ENCODE measurements around the gene SH3BP5L. TPM values are rescaled to one million over a fixed set of nuclear protein-coding genes. Genes with fewer than 3 reads are reported as not detected.

The SH3BP5L gene
- total and polyA plus RNA-seq, 2 of the 8 experiments (the other 6 are each of a cell fraction or from before 2014, with no cell fraction given), result 20.2 to 28.4 TPM

DNA sequence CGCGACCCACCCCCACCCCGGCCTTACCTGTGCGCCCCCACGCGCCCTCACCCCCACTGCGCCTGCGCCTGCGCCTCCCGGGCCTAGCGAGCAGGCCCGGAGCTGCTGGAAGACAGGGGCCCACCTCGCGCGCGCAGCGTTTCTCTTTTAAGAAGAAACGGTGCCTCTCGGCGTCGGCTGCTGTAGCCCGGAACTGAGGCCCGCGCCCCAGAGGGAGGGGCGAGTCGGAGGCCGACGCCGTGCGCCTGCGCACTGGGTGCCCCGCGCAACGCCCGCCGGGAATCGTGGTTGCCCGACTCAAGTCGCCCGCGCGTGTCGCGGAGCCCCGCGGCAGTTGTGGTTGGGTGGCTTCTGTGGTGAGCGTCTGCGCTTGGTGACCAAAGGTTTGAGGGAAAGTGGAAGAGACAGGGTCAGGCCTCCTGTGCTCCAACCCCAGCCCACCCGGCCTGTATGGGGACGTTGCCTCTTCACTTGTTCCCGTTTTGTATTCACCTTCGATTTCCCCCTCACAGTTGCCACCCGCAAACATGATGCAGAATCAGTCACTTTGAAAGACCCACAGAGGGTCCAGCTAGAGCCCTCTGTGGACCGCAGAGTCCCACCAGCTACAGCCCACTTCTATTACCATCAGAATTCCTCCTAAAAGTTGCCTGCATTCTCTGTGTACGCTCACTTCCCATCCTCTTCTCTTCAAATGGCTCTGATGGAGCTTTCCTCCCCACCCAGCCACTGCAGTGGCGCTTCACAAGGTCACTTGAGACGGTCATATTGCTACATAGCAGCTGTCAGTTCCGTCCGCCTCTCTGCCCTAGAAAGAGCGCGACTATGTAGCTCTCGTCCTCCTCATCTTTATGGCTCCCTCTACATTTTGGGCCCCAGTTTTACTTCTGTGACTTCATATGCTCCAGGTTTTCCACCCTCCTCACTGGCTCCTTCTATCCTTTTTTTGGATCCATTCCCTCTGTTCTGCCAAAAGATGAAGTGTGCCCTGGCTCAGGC lies 33.5 kb upstream of the SH3BP5L start, which contains the start of gene ZNF692 (continued):
- TF ChIP-seq BCL11A (IDR thresholded peaks at IDR 0.05; ENCODE audit: low read depth in 2 of 2, low read length in 2 of 2) (no peak), SIX5 (IDR thresholded peaks at IDR 0.05; ENCODE audit: low read depth, low read length) (no peak), KDM5A (IDR thresholded peaks at IDR 0.05; ENCODE audit: low read length) (no peak), NRF1 (IDR thresholded peaks at IDR 0.05; ENCODE audit: low read depth, low read length) (peak; percentile 86), BRCA1 (IDR thresholded peaks at IDR 0.05; ENCODE audit: low read depth, low read length) (no peak), GABPA (IDR thresholded peaks at IDR 0.05; ENCODE audit: borderline replicate concordance, insufficient read depth, low read length) (no peak), SP1 (IDR thresholded peaks at IDR 0.05; ENCODE audit: low read depth, low read length) (peak; percentile 25; the same call in 1 of the 2 replicates), CBX5 (IDR thresholded peaks at IDR 0.05; ENCODE audit: low read depth, low read length) (no peak), SP4 (IDR thresholded peaks at IDR 0.05; ENCODE audit: low read length) (0 out of 2 replicates have a peak, but pooled peaks have one; percentile 12), SIN3A (conservative IDR thresholded peaks at IDR 0.05 in 1 of 2, IDR thresholded peaks at IDR 0.05 in 1 of 2; ENCODE audit: low read depth in 1 of 2, low read length in 2 of 2) (peak in 1 of 2 experiments; percentile 29; a peak in 1 of 4 replicates), SRF (IDR thresholded peaks at IDR 0.05; ENCODE audit: low read depth, low read length) (no peak), MAFK (IDR thresholded peaks at IDR 0.05; ENCODE audit: low read depth, low read length) (no peak), ZNF274 (IDR thresholded peaks at IDR 0.05; ENCODE audit: borderline replicate concordance, extremely low read depth, low read length) (no peak), RAD21 (IDR thresholded peaks at IDR 0.05 in 1 of 2, conservative IDR thresholded peaks at IDR 0.05 in 1 of 2; ENCODE audit: low read depth in 2 of 2, low read length in 2 of 2) (no peak), CEBPB (IDR thresholded peaks at IDR 0.05; ENCODE audit: low read depth, low read length) (no peak), SIRT6 (IDR thresholded peaks at IDR 0.05; ENCODE audit: low read length) (no peak), RXRA (IDR thresholded peaks at IDR 0.05; ENCODE audit: insufficient read depth, low read depth, low read length) (no peak), POLR2AphosphoS5 (IDR thresholded peaks at IDR 0.05; ENCODE audit: low read depth, low read length) (no peak), SP2 (IDR thresholded peaks at IDR 0.05; ENCODE audit: low read length) (no peak), YY1 (IDR thresholded peaks at IDR 0.05; ENCODE audit: low read depth, low read length) (no peak), RBBP5 (IDR thresholded peaks at IDR 0.05; ENCODE audit: borderline replicate concordance, low read depth, low read length) (no peak), CHD1 (IDR thresholded peaks at IDR 0.05; ENCODE audit: low read depth, low read length) (no peak)
- TF ChIP-seq, protein P1, sequence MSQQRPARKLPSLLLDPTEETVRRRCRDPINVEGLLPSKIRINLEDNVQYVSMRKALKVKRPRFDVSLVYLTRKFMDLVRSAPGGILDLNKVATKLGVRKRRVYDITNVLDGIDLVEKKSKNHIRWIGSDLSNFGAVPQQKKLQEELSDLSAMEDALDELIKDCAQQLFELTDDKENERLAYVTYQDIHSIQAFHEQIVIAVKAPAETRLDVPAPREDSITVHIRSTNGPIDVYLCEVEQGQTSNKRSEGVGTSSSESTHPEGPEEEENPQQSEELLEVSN (IDR thresholded peaks at IDR 0.05), result peak; percentile 85
- TF ChIP-seq, protein P2, sequence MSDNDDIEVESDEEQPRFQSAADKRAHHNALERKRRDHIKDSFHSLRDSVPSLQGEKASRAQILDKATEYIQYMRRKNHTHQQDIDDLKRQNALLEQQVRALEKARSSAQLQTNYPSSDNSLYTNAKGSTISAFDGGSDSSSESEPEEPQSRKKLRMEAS (IDR thresholded peaks at IDR 0.05), result peak; percentile 97

All from H1 (cell line).